HUDEP-2 (cell line): ENCODE data around the gene ZNF460.
"Not testable (repeated sequence)": the region's sequence is repeated elsewhere in the genome, so short reads cannot be mapped to it uniquely, and the experiment has no call there.

Experiments
- DNase-seq, 76 experiments: peaks; one replicate each; lab custom pipeline; 2025; ENCODE audit not compliant: unreplicated experiment in 76 of 76; lab: John Stamatoyannopoulos, UW

Gene ZNF460

GRCh38 chr19:57280165-57280961 is at the start of gene ZNF460:
Gene ZNF460 (plus strand): TSS chr19:57280485. CDS start chr19:57280807, 322 bp downstream.
- DNase-seq: peak in 75 of 76 experiments; percentile 75 to 99 (median 97)

- no peak for DNase-seq
Measured at GRCh38 chr19:57231686-57232085, 48.6 kb upstream of the ZNF460 start.

GRCh38 chr19:57233207-57233606 is 47.1 kb upstream of the ZNF460 start:
- no peak for DNase-seq

GRCh38 chr19:57239982-57240310 is 40.3 kb upstream of the ZNF460 start:
- DNase-seq: no peak

GRCh38 chr19:57240311-57241090 is 39.8 kb upstream of the ZNF460 start, which contains the start of gene ZNF805:
Gene ZNF805 (plus strand): TSS chr19:57240632. CDS start chr19:57240892, 260 bp downstream.
- DNase-seq: peak in 75 of 76 experiments; percentile 76 to 97 (median 93)

- peak in 10 of 76 experiments; percentile 1 to 26 (median 13) for DNase-seq
Measured at GRCh38 chr19:57241176-57241575, 39.1 kb upstream of the ZNF460 start.

- no peak for DNase-seq
Measured at GRCh38 chr19:57242821-57243220, 37.5 kb upstream of the ZNF460 start.

GRCh38 chr19:57244513-57244912 is 35.8 kb upstream of the ZNF460 start:
- DNase-seq: no peak

GRCh38 chr19:57245066-57245465 is 35.2 kb upstream of the ZNF460 start:
- no peak for DNase-seq

GRCh38 chr19:57245959-57246358 is 34.3 kb upstream of the ZNF460 start:
- DNase-seq: no peak

- no peak for DNase-seq
Measured at GRCh38 chr19:57248646-57249045, 31.6 kb upstream of the ZNF460 start.

- DNase-seq: no peak
Measured at GRCh38 chr19:57249329-57249728, 31.0 kb upstream of the ZNF460 start.

GRCh38 chr19:57253767-57254166 is 26.5 kb upstream of the ZNF460 start:
- not testable (repeated sequence) for DNase-seq

- DNase-seq: no peak
Measured at GRCh38 chr19:57262044-57262443, 18.2 kb upstream of the ZNF460 start.

- peak in 49 of 76 experiments; percentile 5 to 79 (median 30) for DNase-seq
Measured at GRCh38 chr19:57263244-57263741, 17.0 kb upstream of the ZNF460 start.

GRCh38 chr19:57267291-57267690 is 13.0 kb upstream of the ZNF460 start:
- no peak for DNase-seq

GRCh38 chr19:57269515-57270250 is 10.6 kb upstream of the ZNF460 start:
- DNase-seq: no peak

- DNase-seq: no peak
Measured at GRCh38 chr19:57271280-57271679, 9.0 kb upstream of the ZNF460 start.

- no peak for DNase-seq
Measured at GRCh38 chr19:57273014-57273413, 7.3 kb upstream of the ZNF460 start.

- DNase-seq: no peak
Measured at GRCh38 chr19:57276430-57276829, 3.9 kb upstream of the ZNF460 start.

- peak in 5 of 76 experiments; percentile 8 to 27 (median 11) for DNase-seq
Measured at GRCh38 chr19:57278481-57278880, 1.8 kb upstream of the ZNF460 start.
